ENCODE measurements around the gene SNRNP200.

- no peak for TF ChIP-seq POLR2A (IDR thresholded peaks at IDR 0.05)
- no peak for TF ChIP-seq CTCF (IDR thresholded peaks at IDR 0.05)
Measured at GRCh38 chr2:96239091-96239490, 66.3 kb downstream of the SNRNP200 start.
